Dedifferentiated amniotic fluid mesenchymal stem cell (primary cell): ENCODE results near the gene CNPY1.
"Not testable (repeated sequence)": the region's sequence is repeated elsewhere in the genome, so short reads cannot be mapped to it uniquely, and the experiment has no call there.

Source experiments
- DNase-seq: peaks from one replicate; pipeline ENCODE4 v3.0.0-alpha.2; 2016; ENCODE audit errors: extremely low spot score

Gene CNPY1

DNA sequence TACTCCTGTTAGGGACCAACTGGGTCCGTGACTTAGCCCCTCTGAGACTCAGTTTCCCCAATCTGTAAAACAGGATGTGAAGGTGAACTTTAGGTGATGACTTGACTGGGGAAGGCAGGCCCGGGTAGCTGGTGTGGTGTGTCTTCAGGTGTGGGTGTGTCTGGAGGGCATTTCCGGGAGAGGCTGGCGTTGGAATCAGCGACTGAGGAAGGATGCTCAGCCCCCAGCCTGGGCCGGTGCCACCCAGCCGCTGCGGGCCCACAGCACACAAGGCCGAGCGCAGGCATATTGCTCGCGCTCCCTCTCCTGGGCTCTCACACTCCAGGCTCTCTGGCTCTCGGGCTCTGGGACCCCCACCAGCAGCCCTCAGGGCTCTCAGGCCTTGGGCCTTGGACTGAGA lies 31.7 kb upstream of the CNPY1 start:
- no peak for DNase-seq

DNA sequence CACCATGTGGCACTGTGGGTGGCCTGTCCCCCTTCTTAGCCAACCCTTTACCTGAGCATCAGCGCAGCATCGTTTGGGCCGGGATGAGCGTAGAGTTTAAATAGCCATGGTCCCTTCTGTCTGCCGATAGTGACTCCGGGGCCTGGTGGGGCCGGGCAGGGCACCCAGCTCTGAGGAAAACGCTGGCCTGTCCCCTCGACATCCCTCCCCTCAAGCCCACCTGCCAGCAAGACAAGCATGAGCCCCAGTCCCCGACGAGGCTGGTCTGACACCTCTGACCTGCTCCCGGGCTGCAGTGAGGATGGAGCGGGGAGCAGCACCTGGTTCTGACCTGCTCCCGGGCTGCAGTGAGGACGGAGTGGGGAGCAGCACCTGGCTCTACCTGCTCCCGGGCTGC lies 31.1 kb upstream of the CNPY1 start:
- no peak for DNase-seq

DNA sequence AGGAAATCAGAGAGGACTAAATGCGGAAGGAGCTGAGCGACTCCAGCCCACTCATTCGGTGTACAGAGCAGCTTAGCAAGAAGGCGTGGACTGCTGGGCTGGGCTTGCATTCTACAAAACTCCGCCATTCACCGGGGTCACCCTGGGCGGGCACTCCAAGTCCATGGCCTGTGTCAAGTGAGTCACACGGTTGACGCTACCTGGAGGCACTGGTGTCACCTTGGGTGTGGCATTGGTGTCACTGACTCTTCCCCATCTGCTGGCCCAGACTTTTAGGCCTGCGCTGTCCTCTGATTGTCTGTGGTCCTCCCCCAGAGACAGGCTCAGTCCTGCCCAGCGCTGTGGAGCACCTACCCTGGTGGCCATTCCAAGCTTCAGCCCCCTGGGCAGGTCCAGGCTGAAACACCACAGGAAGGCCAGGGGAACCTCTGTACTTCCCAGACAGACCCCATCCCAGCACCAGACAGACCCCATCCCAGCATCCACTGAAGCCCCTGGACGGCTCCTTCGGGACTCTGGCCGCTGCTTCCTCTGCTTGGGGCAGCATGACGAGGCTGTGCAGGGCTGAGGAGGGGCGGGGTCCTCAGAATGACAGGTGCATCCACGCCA lies 30.6 kb upstream of the CNPY1 start:
- no peak for DNase-seq

DNA sequence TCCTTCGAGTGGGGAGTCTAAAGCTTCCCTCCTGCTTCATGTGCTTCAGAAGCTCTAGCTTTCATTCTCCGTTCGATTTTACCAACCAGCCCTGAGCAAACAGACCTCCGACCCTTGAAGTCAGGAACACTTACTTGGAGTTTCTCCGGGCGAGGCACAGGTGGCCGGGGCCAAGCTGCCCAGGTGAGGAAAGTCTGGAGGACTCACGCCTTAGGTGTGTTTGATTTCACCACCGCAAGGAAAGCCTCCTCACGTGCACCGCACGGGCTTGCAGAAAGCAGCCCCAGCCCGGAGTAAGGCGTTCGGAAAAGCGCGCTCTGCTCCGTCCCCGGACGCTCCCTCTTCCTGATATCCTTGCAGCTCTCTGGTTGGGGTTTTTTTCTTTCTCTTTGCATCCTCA lies 30.1 kb upstream of the CNPY1 start:
- DNase-seq, result no peak

DNA sequence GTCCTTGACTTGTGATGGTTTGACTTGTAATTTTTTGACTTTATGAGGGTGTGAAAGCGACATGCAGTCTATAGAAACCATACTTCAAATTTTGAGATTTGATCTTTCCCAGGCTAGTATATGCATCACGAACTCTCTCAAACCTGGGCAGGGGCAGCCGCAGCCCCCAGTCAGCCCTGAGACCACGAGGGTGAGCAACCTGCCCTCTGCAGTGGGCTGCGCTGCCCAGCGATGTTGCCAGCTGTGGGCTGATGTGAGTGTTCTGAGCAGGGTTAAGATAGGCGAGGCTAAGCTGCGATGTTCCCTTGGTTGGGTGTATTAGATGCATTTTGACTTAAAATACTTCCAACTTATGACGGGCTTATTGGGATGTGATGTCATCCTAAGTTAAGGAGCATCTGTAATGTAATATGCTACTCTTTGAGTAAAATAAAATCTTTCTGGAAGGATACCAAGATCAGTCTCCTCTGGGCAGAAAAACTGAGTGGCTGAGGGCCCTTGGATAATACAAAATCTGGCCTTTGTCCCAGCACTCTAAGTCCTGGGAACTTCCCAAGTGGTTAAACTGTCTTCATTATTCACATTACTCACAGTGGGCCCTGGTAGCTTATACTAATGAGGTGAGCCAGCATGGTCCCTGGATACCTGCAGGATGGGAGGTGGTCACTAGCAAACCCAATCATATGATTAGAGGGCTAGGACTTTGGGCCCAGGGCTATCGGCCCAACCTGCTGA lies 28.4 kb upstream of the CNPY1 start:
- DNase-seq, result no peak

DNA sequence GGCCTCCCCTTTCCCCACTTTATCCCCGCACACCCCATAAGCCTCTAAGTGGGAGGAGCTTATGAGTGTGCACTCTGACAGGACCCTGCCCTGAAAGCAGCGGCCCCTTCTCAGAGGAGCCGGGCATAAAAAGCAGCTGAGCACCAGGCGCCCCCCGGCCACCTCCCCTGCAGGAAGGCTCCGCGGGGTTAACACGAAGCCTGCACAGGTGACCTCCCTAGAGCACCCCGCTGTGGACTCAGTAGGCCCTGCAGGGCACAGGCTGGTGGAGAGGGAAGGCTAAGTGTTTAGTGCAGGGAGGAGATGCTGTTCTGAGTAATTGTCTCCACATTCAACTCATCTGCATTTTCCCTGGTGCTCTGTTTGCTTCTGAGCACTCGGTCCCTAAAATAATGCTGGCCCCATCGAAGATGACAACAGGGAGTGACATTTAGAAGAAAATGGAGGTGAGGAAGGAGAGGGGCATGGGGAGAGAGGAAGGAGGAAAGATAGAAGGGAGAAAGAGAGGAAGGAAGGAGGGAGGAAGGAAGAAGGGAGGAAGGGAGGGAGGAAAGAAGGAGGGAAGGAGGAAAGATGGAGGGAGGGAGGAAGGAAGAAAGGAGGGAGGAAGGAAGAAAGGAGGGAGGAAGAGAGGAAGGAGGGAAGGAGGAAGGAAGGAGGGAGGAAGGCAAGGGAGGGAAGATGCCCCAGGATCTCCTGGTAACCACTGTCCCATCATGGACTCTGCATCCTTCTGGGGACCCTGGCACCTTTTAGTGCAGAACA lies 25.4 kb upstream of the CNPY1 start:
- DNase-seq, result no peak

DNA sequence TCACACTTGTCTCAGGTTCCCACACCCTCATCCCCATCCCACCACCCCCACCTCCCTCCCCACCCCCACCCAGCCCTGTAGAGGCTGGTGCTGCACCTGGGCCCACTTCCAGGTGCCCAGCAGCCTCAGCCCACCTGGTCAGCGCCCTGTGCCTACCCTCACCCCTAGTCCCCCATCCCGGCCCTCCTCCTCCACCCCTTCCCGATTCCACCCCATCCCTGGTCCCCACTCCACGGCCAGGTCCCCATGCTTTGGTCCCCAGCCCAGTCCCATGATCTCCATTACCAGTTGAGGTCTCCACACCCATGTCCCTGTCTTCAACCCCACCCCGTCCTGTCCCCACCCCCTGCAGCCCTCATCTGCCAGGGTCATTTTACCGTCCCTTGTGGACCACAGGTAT lies 24.6 kb upstream of the CNPY1 start:
- no peak for DNase-seq

DNA sequence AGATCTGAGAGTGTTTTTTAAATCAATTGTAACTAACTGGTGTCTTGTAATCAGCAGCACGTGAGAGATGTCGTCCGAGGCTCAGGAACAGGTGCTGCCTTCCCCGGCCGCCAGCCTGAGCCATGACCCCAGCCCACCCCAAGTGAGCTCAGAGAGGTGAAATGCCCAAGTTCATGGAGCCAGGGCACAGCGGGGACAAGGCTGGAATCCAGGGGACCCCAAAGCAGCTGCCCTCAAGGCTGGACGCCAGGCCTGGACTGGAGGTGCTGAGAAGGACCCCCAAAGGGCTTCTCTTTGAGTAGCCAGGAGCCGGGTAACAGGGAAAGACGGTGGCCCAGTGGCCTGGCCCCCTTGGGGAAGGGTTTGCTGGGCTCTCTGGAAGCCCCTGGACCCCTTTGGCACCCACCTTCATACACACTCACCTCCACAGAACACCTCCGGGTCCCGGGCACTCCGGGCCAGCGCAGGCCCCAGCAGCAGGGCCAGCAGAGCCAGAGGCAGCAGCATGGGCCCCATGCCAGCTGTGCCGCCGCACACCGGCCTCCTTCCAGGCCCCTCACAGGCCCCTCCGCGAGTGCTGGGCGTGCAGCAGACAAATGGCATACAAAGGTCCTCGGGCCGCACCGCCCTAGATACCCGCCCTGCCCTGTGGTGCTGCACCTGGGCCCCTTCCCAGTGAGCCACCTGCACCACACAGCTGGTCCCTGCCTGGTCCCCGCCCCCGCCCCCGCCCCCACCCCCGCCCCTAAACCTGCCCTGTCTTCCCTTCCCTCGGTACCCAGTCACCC lies 24.0 kb upstream of the CNPY1 start:
- DNase-seq, result no peak

DNA sequence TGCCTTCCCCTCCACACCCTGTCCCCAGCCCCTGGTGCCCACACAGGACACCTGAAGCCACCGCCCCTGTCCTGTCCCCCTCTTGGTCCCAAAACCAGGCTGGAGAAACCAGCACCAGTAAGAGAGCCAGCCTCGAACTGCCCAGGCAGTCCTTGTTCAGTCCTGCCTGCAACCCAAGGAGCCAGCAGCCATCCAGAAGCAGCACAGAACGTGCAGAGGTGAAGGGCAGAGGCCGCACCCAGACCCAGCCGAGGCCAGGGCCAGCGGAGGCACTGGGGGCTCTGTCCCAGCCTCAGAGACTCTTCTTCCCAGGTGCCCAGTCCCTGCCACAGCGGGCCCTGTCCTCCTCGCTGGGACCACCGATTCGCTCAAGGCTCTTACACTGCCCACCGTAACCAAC lies 23.3 kb upstream of the CNPY1 start:
- DNase-seq, result no peak

DNA sequence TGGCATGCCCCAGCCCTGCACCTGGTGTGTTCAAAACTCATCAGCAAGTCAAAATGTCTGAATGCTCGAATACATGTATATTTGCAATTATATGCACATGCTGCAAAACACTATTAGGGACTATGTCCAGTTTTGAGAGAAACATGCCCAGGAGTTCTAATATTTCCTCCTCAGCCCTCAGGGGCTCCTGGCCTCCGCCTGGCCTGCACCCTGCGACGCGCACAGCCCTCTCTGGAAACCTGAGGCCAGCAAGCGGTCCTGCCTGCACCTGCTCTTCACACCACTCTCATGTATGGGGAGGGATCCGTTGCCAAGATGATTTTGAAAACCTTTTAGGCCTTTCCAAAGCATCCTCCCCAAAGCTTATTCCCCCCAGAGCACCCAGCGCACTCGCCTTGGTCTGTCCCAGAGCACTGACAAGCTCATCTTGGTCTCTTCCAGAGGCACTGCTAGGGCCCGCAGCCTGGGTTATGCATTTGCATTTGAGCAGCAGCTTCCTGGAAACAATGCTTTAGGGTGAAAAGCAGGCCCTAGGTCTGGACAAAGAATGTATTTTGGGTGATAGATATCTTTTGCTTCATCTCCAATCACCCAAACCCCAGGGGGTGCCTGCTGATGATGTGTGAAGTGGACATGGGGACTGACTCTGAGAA lies 22.6 kb upstream of the CNPY1 start:
- DNase-seq, result no peak

DNA sequence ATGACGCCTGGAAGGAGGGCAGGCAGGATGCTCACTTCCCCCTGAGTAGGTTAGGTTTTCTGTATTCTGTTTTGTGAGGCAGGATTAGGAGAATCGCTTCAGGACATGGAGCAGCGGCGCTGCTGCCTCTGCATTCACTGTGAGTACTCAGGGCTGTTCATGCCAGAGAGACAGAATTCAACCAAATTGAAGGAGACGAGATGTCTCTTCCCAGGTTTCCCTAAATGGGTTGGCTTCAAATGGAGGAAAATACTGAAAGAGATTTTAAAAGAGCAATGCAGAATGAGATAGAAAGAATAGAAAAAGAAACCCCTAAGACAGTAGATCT lies 21.9 kb upstream of the CNPY1 start:
- no peak for DNase-seq

DNA sequence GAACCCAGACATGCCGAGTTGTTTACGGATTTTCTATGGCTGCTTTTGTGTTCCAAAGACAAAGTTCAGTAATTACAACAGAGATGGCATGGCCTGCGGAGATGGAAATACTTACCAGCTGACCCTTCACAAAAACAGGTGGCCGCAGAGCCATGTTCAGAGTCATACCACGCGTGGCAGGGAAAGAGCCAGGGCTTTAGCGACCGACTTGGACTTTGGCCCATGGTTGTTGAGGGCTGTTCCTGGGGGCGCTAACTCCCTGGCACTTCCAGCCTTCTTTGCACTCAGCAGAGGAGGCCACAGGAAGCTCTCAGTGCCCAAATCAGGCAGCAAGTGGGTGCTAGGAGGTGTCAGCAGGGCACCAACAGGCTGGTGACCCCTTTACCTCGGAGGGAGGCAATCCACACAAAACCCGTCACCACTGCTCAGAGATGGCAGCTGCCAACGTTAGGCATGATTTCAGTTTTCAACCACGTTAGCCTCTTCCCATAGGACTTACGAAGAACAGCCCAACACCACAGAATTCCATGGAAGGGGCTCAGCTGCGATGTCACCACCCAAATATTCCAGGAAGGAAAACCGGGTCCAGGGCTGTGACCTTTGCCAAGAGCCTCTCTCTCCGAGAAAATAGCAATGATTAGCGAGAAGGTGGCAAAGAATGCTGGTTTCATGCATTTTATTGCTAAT lies 21.4 kb upstream of the CNPY1 start:
- DNase-seq, result no peak

DNA sequence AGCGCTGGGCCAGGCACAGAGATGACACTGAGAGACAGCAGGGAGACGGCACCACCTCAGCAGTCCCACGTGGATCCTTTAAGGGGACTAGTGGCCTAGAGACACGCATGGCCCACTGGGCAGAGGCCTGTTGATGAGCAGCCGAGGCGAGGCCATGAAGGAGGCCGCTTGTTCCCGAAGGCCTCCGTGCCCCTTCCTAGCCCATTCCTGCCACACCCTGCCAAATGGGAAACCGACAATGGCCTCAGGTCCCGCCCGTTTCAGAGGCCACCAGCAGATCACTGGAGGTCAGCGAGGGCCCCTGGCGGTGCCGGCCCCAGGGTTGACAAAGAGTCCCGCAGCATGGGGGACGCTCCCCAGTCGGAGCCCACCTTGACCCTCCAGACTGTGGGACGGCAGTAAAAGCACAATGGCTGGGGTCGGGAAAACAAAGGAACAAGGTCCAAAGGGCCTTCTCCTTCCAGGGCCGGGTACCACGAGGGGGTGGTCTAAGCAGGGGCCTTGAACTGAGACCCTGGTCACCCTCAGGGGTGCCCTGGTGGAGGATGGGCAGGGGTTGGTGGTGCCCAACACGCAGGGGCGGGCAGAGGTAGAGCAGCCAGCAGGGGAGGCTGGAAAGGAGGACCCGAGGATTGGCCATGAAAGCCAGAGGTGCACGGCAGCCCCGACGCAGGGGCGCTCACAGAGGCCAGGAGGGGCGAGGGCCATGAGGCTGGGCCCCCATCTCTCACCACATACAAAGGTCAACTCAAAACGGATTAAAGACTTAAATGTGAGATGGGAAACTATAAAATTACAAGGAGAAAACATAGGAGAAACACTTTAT lies 19.9 kb upstream of the CNPY1 start:
- DNase-seq, result no peak

DNA sequence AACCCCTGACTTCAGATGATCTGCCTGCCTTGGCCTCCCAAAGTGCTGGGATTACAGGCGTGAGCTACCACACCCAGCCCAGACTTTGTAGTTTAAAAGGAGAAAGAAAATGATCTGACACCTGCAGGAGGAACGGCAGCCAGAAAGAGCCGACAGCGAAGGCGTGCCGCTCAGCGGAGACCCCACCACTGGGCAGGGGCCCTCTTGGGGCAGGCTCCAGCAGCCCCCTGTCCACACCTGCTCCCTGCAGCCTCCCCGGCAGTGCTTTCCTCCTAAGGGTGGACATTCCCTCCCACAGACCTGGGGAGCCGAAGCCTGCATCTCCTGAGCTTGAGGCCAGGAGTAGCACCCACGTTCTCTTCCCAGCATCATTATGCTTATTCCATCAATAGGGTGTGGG lies 19.2 kb upstream of the CNPY1 start:
- DNase-seq, result no peak

DNA sequence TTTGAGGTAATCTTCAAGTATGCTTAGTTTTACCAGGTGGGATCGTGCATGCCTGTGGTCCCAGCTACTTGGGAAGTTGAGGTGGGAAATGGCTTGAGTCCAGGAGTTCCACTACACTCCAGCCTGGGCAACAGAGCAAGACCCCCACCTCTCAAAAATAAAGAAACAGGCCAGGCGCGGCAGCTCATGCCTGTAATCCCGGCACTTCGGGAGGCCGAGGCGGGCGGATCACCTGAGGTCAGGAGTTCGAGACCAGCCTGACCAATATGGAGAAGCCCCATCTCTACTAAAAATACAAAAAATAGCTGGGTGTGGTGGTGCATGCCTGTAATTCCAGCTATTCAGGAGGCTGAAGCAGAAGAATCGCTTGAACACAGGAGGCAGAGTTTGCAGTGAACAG lies 16.6 kb upstream of the CNPY1 start:
- not testable (repeated sequence) for DNase-seq

DNA sequence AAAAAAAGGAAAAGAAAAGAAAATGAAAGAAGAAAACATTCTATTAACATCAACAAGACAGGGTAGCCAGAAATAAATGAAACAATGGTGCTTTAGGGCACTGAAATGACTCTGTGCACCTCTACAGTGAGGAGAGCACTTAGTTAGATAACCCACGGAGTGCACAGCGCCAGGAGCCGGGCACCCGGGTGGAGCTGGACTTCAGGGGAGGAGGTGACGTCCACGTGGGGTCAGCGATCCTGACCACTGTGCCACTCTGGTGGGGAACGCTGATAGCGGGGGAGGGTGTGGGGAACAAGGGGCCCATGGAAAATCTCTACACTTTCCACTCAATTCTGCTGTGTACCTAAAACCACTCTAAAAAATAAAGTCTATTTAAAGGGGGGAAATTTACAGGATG lies 15.7 kb upstream of the CNPY1 start:
- no peak for DNase-seq

DNA sequence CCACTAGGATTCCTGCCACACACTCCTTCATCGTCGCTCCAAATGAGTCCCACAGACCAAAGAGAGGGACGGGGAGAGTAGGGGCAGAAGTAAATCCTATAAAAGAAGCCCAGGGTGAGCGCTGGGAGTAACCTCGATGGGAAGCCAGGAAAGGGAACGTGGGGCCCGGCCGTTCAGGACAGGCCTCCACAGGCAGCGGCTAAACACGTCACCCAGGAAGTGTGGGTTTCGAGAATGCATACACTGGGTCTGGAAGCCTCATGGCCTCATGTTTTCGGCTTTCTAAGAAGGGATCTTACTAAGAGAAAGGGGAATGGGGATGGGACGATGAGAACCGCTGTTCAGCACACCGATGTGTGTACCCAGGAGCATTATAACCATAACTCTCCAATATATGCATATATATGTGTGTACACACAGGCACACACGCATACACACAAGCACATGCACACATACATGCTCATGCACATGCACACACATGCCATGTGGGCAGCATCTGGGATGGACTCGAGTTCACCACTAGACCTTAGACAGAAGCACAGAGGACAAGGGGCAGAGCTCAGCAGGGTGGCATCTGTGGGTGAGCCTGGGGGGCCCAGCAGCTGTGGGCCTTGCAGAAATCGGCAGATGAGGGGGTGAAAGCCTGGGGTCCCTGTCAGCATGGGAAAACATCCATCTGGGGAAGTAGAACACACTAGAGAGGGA lies 14.8 kb upstream of the CNPY1 start:
- no peak for DNase-seq

DNA sequence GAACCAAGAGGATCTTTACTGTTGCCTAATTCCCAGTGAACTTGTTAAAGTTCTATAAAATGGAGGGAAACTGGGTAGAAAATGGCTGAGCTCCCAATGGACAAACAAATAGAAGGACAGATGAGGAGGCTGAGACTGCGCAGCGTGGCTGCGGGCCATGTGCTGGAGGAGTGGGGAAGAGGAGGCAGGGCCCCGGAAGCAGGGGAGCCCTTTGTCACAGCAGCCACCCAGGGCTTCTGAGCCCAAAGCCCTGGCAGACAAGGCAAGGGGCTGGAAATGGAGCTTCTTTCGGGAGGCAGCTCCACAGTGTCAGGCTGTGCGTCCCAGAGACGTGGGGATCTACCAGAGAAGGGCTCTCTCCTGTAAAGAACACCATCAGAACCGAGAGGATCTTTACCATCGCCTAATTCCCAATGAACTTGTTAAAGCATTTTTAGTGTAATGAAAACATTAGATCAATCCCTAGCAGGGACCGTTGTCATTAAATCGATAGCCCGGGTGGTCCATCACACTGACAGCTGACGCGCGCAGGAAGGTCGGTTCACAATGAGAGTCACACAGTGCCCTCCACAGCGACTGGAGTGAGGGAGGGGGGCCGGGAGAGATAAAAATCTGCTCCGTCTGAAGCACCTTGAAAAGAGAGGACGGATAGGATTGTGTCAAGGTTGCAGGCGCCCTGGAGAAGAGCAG lies 14.0 kb upstream of the CNPY1 start:
- no peak for DNase-seq

DNA sequence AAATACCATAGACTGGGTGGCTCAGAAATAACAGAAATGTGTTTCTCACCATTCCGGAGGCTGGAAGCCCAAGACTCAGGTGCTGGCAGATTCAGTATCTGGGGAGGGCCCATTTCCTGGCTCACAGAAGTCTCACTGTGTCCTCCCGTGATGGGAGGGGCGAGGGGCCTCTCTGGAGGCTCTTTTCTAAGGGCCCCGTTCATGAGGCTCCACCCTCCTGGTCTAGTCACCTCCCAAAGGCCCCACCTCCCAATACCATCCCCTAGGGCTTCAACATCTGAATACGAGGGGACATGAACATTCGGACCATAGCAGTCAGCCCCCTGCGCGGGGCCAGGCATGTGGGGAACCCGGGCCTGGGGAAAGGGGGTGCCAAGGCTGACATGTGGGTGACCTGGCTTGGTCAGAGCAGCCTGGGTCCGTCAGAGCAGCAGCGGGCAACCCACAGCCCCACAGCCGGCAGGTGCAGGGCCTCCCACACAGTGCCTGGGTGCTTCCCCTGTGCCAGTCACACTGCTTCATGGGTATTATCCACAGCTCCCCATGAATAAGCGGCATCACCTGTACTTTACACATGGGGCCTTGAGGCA lies 13.3 kb upstream of the CNPY1 start:
- no peak for DNase-seq
